Vagina (tissue), 2 donors: Measurements from ENCODE around the gene GTPBP4.

ENCODE experiments used
- POLR2AphosphoS5 ChIP-seq, 2 donors: sonication (generic); formaldehyde crosslinking; IDR thresholded peaks; one replicate each; pipeline ENCODE4 v1.9.0; 2017; ENCODE audit warnings: antibody characterized with exemption in 2 of 2, mild to moderate bottlenecking in 2 of 2, low read depth in 1 of 2; ENCODE audit not compliant: insufficient read depth in 1 of 2
- TF ChIP-seq, protein P1 (sequence below), 3 experiments: fragments of 450-650 bp in 2 of 3; fragments of 200-600 bp in 1 of 3; sonication (generic) in 1 of 3; IDR thresholded peaks; one replicate each; pipeline ENCODE4 v1.5.1; 2017 to 2019; ENCODE audit warnings: antibody characterized with exemption in 3 of 3, mild to moderate bottlenecking in 2 of 3, moderate library complexity in 2 of 3

DNA sequence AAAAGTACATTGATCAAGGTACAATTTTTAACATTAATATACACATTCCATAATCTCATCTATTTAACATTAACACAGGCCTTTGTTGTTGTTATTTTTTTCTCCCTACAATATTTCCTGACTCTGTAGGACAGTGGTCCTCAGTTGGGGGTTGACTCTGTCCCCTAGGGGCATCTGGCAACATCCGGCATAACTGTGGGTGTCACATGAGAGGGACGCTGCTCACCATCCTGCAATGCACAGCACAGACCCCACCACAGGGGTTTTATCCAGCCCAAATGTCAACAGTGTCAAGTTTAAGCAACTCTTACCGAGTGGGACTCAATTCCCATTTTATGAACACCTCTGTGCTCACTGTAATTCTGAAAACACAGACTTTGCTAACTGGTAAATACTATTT, 51.9 kb downstream of the GTPBP4 start:
- TF ChIP-seq, protein P1, sequence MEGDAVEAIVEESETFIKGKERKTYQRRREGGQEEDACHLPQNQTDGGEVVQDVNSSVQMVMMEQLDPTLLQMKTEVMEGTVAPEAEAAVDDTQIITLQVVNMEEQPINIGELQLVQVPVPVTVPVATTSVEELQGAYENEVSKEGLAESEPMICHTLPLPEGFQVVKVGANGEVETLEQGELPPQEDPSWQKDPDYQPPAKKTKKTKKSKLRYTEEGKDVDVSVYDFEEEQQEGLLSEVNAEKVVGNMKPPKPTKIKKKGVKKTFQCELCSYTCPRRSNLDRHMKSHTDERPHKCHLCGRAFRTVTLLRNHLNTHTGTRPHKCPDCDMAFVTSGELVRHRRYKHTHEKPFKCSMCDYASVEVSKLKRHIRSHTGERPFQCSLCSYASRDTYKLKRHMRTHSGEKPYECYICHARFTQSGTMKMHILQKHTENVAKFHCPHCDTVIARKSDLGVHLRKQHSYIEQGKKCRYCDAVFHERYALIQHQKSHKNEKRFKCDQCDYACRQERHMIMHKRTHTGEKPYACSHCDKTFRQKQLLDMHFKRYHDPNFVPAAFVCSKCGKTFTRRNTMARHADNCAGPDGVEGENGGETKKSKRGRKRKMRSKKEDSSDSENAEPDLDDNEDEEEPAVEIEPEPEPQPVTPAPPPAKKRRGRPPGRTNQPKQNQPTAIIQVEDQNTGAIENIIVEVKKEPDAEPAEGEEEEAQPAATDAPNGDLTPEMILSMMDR (IDR thresholded peaks at IDR 0.05): no peak
- TF ChIP-seq POLR2AphosphoS5 (IDR thresholded peaks at IDR 0.05; ENCODE audit: insufficient read depth in 1 of 2, low read depth in 1 of 2): no peak
